PC-9 (cell line): Measurements from ENCODE around the gene TBC1D22B. TPM values are rescaled to one million over a fixed set of nuclear protein-coding genes. Genes with fewer than 3 reads are reported as not detected.

ENCODE experiments used
- Bru-seq: library from RNA; stranded (reverse); fragments of 400-500 nt; gene quantifications from one replicate; lab custom pipeline; 2021; lab: Mats Ljungman, UMichigan
- BruChase-seq, 2 experiments: library from RNA; stranded (reverse); fragments of 400-500 nt; gene quantifications; one replicate each; lab custom pipeline; 2021; lab: Mats Ljungman, UMichigan
- BruUV-seq: library from RNA; stranded (reverse); fragments of 400-500 nt; replicated peaks from 2 replicates; lab custom pipeline; 2021; lab: Mats Ljungman, UMichigan
- CTCF ChIA-PET: fragments of 300-600 bp; sonication (Branson Sonifier 250); formaldehyde crosslinking; loops from one replicate; lab custom pipeline; 2022; ENCODE audit warnings: antibody characterized with exemption; lab: Charles Lee
- POLR2A ChIA-PET: fragments of 300-600 bp; sonication (Branson Sonifier 250); formaldehyde crosslinking; loops from one replicate; lab custom pipeline; 2022; ENCODE audit warnings: antibody characterized with exemption; ENCODE audit not compliant: unreplicated experiment; lab: Charles Lee
- DNase-seq, 2 experiments: peaks; one replicate each; pipeline versions ENCODE4 v3.0.0 to v3.0.0-alpha.2; 2015 to 2022; ENCODE audit warnings: mixed read lengths in 1 of 2
- H2AFZ ChIP-seq: fragments of 200-600 bp; sonication (generic); 2 replicates; pipeline ENCODE4 v1.8.1; 2017; ENCODE audit warnings: antibody characterized with exemption
- H3F3A ChIP-seq: fragments of 200-600 bp; sonication (generic); 2 replicates; pipeline ENCODE4 v1.8.1; 2017; ENCODE audit warnings: antibody characterized with exemption, mild to moderate bottlenecking, low read depth; ENCODE audit not compliant: insufficient read depth
- H3K27ac ChIP-seq: fragments of 200-600 bp; sonication (generic); 2 replicates; pipeline ENCODE4 v1.6.1; 2016; ENCODE audit warnings: mixed run types
- H3K27me3 ChIP-seq: fragments of 200-600 bp; sonication (generic); 2 replicates; pipeline ENCODE4 v1.6.1; 2016; ENCODE audit warnings: low read depth, mixed run types; ENCODE audit not compliant: insufficient read depth
- H3K36me3 ChIP-seq: fragments of 200-600 bp; sonication (generic); 2 replicates; pipeline ENCODE4 v1.6.1; 2016; ENCODE audit warnings: low read depth, mixed run types
- H3K4me1 ChIP-seq: fragments of 200-600 bp; sonication (generic); replicated peaks from 2 replicates; pipeline ENCODE4 v1.6.1; 2016; ENCODE audit warnings: mixed run types; ENCODE audit not compliant: insufficient read depth
- H3K4me2 ChIP-seq: fragments of 200-600 bp; sonication (generic); 2 replicates; pipeline ENCODE4 v1.6.1; 2017; ENCODE audit warnings: mixed run types
- H3K4me3 ChIP-seq: fragments of 200-600 bp; sonication (generic); 2 replicates; pipeline ENCODE4 v1.6.1; 2016; ENCODE audit warnings: mixed run types
- H3K79me2 ChIP-seq: fragments of 200-600 bp; sonication (generic); 2 replicates; pipeline ENCODE4 v1.6.1; 2017; ENCODE audit warnings: low read depth, mixed run types
- H3K9me2 ChIP-seq: fragments of 200-600 bp; sonication (generic); 2 replicates; pipeline ENCODE4 v1.8.1; 2017; ENCODE audit warnings: mild to moderate bottlenecking; ENCODE audit not compliant: insufficient read depth
- H3K9me3 ChIP-seq: fragments of 200-600 bp; sonication (generic); 2 replicates; pipeline ENCODE4 v1.8.1; 2016; ENCODE audit warnings: low read depth; ENCODE audit not compliant: insufficient read depth
- H4K20me1 ChIP-seq: fragments of 200-600 bp; sonication (generic); 2 replicates; pipeline ENCODE4 v1.8.1; 2017; ENCODE audit not compliant: insufficient read depth
- EZH2 ChIP-seq: fragments of 200-600 bp; sonication (generic); IDR thresholded peaks from 2 replicates; pipeline ENCODE4 v1.8.0; 2017; ENCODE audit warnings: antibody characterized with exemption, low read depth
- intact Hi-C: fragments of 100-400 bp; cut with micrococcal nuclease; formaldehyde crosslinking; loops from one replicate; pipeline ENCODE4 v1.10.0; 2022; ENCODE audit not compliant: unreplicated experiment
- long read RNA-seq: library from polyadenylated mRNA; stranded (forward); transcript quantifications from one replicate; pipeline ENCODE4 v2.0.0, GENCODE V29; 2022
- total RNA-seq: library from RNA; stranded (reverse); gene quantifications from 2 replicates; pipeline ENCODE4 v1.2.3, GENCODE V29; 2021
- TF ChIP-seq, protein P1 (sequence below): fragments of 200-600 bp; sonication (generic); conservative IDR thresholded peaks from 2 replicates; pipeline ENCODE4 v1.6.1; 2017; ENCODE audit warnings: mixed run types, antibody characterized with exemption, mild to moderate bottlenecking, moderate library complexity

The TBC1D22B gene
- total RNA-seq: 10.4 and 14.6 TPM in 2 replicates
- percentile 79 among the genes with signal in this experiment for Bru-seq, nascent RNA
- percentile 81 among the genes with signal in this experiment for BruChase-seq, experiment 1, labeled RNA remaining after a 2-hour chase
- percentile 68 among the genes with signal in this experiment for BruChase-seq, experiment 2, labeled RNA remaining after a 6-hour chase
- long read RNA-seq, transcript TBC1D22B-201 (13 exons, 3,462 nt): major isoform, 16 of 23 reads
- long read RNA-seq, partial matches to known transcripts: 1 of 23 reads
- long read RNA-seq, other reads (novel, unspliced or antisense): 6 of 23 reads

GRCh38 chr6:37257634-37258404 lies at the start of gene TBC1D22B, which contains the start of gene TMEM217:
Gene TBC1D22B (plus strand): TSS chr6:37257772. CDS start chr6:37257918, 146 bp downstream.
Gene TMEM217 (minus strand): TSS chr6:37258144. CDS start chr6:37219030, 39,114 bp downstream.
- TSS peak; percentile 49 for BruUV-seq
- H3F3A ChIP-seq: peaks cover 10% of the 10 kb centered on the region; the same call in 1 of the 2 replicates
- H3K4me3 ChIP-seq: peak within 1 kb of the TSS; percentile 95
- no peaks in the 10 kb centered on the region for H3K36me3 ChIP-seq
- no peaks in the 10 kb centered on the region for H4K20me1 ChIP-seq
- H3K27ac ChIP-seq: peak within 1 kb of the TSS; percentile 75
- CTCF ChIA-PET: interaction anchor here (0.5 to 1.3 kb wide), 5 partner anchors 15 to 476 kb away, joined by 3 to 4 read pairs (median 4); no protein-coding TSS in a partner anchor
- H3K9me2 ChIP-seq: no peaks in the 10 kb centered on the region
- H3K79me2 ChIP-seq: peaks cover 49% of the 10 kb centered on the region
- peak within 1 kb of the TSS; percentile 100 for H3K4me2 ChIP-seq
- H3K9me3 ChIP-seq: no peaks in the 10 kb centered on the region
- H3K27me3 ChIP-seq: no peaks in the 10 kb centered on the region
- intact Hi-C loops: loop anchor here (1.0 kb wide), 1 partner anchor 36 kb away; no protein-coding TSS in a partner anchor
- POLR2A ChIA-PET: interaction anchor here (0.5 to 1.2 kb wide), 9 partner anchors 15 to 1446 kb away, joined by 3 to 23 read pairs (median 5); partner anchors contain the start of gene MAPK14
- TF ChIP-seq, protein P1, sequence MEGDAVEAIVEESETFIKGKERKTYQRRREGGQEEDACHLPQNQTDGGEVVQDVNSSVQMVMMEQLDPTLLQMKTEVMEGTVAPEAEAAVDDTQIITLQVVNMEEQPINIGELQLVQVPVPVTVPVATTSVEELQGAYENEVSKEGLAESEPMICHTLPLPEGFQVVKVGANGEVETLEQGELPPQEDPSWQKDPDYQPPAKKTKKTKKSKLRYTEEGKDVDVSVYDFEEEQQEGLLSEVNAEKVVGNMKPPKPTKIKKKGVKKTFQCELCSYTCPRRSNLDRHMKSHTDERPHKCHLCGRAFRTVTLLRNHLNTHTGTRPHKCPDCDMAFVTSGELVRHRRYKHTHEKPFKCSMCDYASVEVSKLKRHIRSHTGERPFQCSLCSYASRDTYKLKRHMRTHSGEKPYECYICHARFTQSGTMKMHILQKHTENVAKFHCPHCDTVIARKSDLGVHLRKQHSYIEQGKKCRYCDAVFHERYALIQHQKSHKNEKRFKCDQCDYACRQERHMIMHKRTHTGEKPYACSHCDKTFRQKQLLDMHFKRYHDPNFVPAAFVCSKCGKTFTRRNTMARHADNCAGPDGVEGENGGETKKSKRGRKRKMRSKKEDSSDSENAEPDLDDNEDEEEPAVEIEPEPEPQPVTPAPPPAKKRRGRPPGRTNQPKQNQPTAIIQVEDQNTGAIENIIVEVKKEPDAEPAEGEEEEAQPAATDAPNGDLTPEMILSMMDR: no peak
- no peak for TF ChIP-seq EZH2
- peak within 1 kb of the TSS; percentile 91 for H2AFZ ChIP-seq
- DNase-seq: peak; percentile 57 to 97
- H3K4me1 ChIP-seq: peaks cover 25% of the 10 kb centered on the region; the same call in 1 of the 2 replicates

- Histone ChIP-seq H3K9me2 (no peaks in the 10 kb centered on the region), H3K27ac (no peak overlapping the region), H3K4me2 (no peak overlapping the region), H3K27me3 (no peaks in the 10 kb centered on the region), H2AFZ (no peak overlapping the region), H3K79me2 (no peaks in the 10 kb centered on the region), H4K20me1 (no peaks in the 10 kb centered on the region), H3K36me3 (no peaks in the 10 kb centered on the region), H3K9me3 (no peaks in the 10 kb centered on the region), H3K4me1 (peaks cover 33% of the 10 kb centered on the region), H3K4me3 (no peak overlapping the region), H3F3A (peaks cover 10% of the 10 kb centered on the region; the same call in 1 of the 2 replicates)
- peak; percentile 68 to 84 for DNase-seq
- no TSS peak for BruUV-seq
- TF ChIP-seq, protein P1: peak; percentile 91
- TF ChIP-seq EZH2: no peak
- ChIA-PET CTCF (interaction anchor here (0.6 to 0.9 kb wide), 3 partner anchors 35 to 488 kb away, joined by 3 to 4 read pairs (median 3); no protein-coding TSS in a partner anchor), POLR2A (no interaction called here)
- intact Hi-C loops: loop anchor here (1.0 to 10.0 kb wide), 3 partner anchors 105 to 323 kb away; partner anchors contain the start of gene C6orf89
Measured at GRCh38 chr6:37207903-37208456, 49.6 kb upstream of the TBC1D22B start.
